T-helper 1 cell (primary cell): ENCODE results near the gene TSPAN33.
"Not testable (repeated sequence)": the region's sequence is repeated elsewhere in the genome, so short reads cannot be mapped to it uniquely, and the experiment has no call there.

Source experiments
- DNase-seq, 5 donors: peaks; one replicate each; pipeline ENCODE4 v3.0.0-alpha.2; 2012 to 2020
- total RNA-seq, 4 donors: gene quantifications; one replicate each; lab custom pipeline; 2026; lab: John Stamatoyannopoulos, UW

Gene TSPAN33
- total RNA-seq, result 2.1 to 5.6 (median 3.4) reads per million in 4 donors

GRCh38 chr7:129144095-129144833 lies at the start of gene TSPAN33:
TSPAN33 (plus strand) TSS chr7:129144707; CDS start chr7:129144981, 274 bp downstream.
- DNase-seq, result peak; percentile 24 to 60 (median 46)

- DNase-seq, result peak in 1 of 5 donors; percentile 52
Measured at GRCh38 chr7:129095258-129095657, 49.2 kb upstream of the TSPAN33 start.

GRCh38 chr7:129098409-129099084 lies 46.0 kb upstream of the TSPAN33 start:
- no peak for DNase-seq

- DNase-seq, result no peak
Measured at GRCh38 chr7:129100827-129101166, 43.7 kb upstream of the TSPAN33 start.

GRCh38 chr7:129101746-129102145 lies 42.8 kb upstream of the TSPAN33 start:
- DNase-seq, result no peak

- no peak for DNase-seq
Measured at GRCh38 chr7:129103561-129104324, 40.8 kb upstream of the TSPAN33 start.

GRCh38 chr7:129108581-129108980 lies 35.9 kb upstream of the TSPAN33 start:
- DNase-seq, result no peak

- no peak for DNase-seq
Measured at GRCh38 chr7:129110258-129110981, 34.1 kb upstream of the TSPAN33 start.

- DNase-seq, result no peak
Measured at GRCh38 chr7:129110982-129111376, 33.5 kb upstream of the TSPAN33 start.

- no peak for DNase-seq
Measured at GRCh38 chr7:129115676-129116075, 28.8 kb upstream of the TSPAN33 start.

- no peak for DNase-seq
Measured at GRCh38 chr7:129118182-129118581, 26.3 kb upstream of the TSPAN33 start.

- DNase-seq, result no peak
Measured at GRCh38 chr7:129118976-129119375, 25.5 kb upstream of the TSPAN33 start.

GRCh38 chr7:129121501-129122077 lies 22.9 kb upstream of the TSPAN33 start:
- not testable (repeated sequence) for DNase-seq

GRCh38 chr7:129122078-129122750 lies 22.3 kb upstream of the TSPAN33 start:
- DNase-seq, result no peak

- DNase-seq, result peak in 1 of 5 donors; percentile 69
Measured at GRCh38 chr7:129122751-129123509, 21.6 kb upstream of the TSPAN33 start.

- no peak for DNase-seq
Measured at GRCh38 chr7:129123510-129123857, 21.0 kb upstream of the TSPAN33 start.

GRCh38 chr7:129126314-129126713 lies 18.2 kb upstream of the TSPAN33 start:
- no peak for DNase-seq

GRCh38 chr7:129127154-129127553 lies 17.4 kb upstream of the TSPAN33 start:
- DNase-seq, result no peak

- DNase-seq, result no peak
Measured at GRCh38 chr7:129127601-129128000, 16.9 kb upstream of the TSPAN33 start.

- no peak for DNase-seq
Measured at GRCh38 chr7:129134356-129134987, 10.0 kb upstream of the TSPAN33 start.
